ENCODE results near the gene SLC37A1.

DNA sequence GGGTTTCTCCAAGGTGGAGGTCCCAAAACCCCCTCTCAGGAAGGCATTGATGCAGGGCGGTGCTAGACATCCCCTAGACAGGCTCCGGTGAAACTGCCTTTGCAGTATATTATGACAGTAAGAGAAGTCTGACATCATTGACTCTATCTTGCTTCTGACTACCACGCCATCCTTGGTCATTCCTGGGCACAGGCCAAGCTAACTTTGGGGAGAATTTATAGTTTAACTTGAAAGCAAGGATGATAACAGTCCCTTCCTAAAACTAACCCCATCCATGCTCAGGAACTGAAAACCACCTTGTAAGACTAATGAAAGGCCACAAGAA lies 47.9 kb upstream of the SLC37A1 start:
- TF ChIP-seq CTCF (conservative IDR thresholded peaks at IDR 0.05) (no peak), ZFX (IDR thresholded peaks at IDR 0.05) (no peak)

Data from C4-2B (cell line).